Measurements from ENCODE around the gene SETMAR.

The SETMAR gene

DNA sequence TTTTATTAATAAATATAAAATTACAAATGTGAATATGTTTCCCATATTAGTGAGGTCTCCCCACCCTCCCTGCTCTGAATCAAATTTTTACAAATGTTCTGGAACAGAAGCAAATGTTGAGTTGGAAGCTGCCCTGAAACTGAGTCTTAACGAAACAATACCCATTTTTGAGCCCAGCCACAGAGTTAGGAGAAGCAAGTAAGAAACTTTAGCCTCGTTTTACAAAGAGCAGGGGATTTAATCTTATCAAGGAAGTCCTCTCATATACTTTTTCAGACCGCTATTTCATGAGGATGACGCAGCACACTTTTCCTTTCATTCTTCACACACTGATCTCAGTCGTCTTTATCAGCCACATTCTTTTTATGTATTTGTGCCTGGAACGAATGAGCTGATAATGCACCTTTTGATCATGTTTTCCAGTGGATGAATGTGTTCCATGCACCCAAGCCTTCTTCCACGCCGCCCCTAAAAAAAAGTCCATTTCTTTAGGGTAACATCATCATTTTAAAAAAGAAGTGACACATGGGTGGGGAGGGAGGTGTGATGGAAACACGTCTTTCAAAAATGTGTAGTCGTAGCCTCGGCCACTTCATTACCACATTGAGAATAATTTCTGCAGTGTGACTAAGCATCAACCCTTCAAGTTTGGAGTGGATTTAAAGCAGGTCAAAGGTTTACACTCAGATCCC, 48.1 kb downstream of the SETMAR start:
- DNase-seq (ENCODE audit: low spot score): peak; percentile 16

DNA sequence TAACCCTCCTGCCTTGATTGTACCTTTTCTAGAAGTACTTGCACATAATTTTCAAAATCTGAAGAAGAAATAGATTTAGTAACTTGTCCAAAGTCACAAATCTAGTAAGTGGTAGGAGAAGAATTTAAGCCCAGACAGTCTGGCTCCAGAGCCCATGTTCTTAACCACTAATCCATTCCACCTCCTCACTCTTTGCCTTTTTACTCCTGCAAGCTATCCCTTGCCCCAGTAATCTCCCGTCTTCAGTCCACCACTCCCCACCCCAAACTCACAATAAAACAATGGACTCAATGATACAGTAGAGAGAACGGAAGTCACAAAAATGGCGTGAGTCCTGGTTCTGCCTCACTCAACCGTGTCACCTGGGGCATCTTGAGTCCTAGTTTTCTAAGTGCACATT, 48.7 kb downstream of the SETMAR start:
- no peak for DNase-seq (ENCODE audit: low spot score)

GRCh38 chr3:4355401-4356219, 52.4 kb downstream of the SETMAR start:
- peak; percentile 20 for DNase-seq (ENCODE audit: low spot score)

- DNase-seq (ENCODE audit: low spot score): no peak
Measured at GRCh38 chr3:4356220-4356540, 53.0 kb downstream of the SETMAR start.

GRCh38 chr3:4356546-4357410, 53.6 kb downstream of the SETMAR start:
- no peak for DNase-seq (ENCODE audit: low spot score)

DNA sequence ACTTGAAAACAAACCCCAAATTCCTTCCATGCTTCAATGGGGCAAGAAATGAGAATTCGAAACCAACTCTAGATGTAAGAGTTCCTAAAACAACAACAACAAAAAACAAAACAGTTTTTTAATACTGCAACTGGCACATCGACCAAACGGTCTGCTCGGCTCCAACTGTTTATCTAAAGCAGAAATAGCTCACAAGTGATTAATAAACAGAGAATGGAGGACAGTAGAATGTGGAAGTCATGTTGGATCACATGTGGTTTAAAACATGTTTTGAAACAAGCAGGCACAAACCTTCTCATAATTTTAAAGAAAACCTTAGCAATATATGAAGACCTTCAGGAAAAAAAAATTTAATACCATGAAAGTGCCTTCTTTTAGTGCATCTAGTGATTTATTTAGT, 55.1 kb downstream of the SETMAR start:
- no peak for DNase-seq (ENCODE audit: low spot score)

GRCh38 chr3:4359805-4360502, 56.8 kb downstream of the SETMAR start:
- no peak for DNase-seq (ENCODE audit: low spot score)

DNA sequence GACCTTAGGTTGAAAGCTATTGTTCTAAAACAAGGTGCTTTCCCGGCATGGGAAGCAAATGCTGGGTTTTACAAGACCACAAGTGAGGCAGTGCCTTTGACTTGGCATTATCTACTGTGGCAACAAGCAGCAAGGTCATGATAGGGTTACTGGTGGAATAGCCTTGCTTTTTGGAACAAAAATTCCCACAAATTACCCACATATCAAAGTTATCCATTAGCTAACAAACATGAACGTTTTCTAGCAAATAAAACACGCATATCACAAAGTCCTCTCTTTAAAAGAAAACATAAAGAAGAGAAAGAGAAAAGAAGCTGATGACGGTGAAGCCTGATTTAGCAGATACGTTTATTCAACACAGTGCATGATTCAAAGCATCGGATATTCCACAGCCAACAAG, 57.6 kb downstream of the SETMAR start:
- DNase-seq (ENCODE audit: low spot score): no peak

DNA sequence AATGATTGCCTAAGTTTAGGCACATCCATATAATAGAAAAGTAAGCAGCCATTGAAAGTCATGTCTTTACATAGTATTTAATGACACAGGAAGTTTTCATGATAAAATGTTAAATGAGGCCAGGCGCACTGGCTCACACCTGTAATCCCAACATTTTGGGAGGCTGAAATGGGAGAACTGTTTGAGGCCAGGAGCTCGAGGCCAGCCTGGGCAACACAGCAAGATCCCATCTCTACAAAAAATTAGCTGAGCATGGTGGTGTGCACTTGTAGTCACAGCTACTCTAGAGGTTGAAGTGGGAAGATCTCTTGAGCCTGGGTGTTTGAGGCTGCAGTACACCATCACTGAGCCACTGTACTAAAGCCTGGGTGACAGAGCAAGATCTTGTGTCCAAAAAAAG, 59.4 kb downstream of the SETMAR start:
- DNase-seq (ENCODE audit: low spot score): no peak

Data from Ammon's horn (tissue), 1 donor.